Suprapubic skin (tissue), 4 donors: ENCODE results near the gene RAD23A. TPM values are rescaled to one million over a fixed set of nuclear protein-coding genes. Genes with fewer than 3 reads are reported as not detected.

ENCODE experiments used
- DNase-seq, 2 donors: peaks; one replicate each; pipeline ENCODE4 v3.0.0-alpha.2; 2019; ENCODE audit warnings: low spot score in 2 of 2
- H3K27ac ChIP-seq: fragments of 200-600 bp; sonication (generic); one replicate; pipeline ENCODE4 v1.5.1; 2019
- H3K27me3 ChIP-seq: fragments of 200-600 bp; sonication (generic); one replicate; pipeline ENCODE4 v1.5.1; 2019
- H3K36me3 ChIP-seq: fragments of 200-600 bp; sonication (generic); one replicate; pipeline ENCODE4 v1.5.1; 2019
- H3K4me1 ChIP-seq: fragments of 200-600 bp; sonication (generic); one replicate; pipeline ENCODE4 v1.5.1; 2019
- H3K4me3 ChIP-seq: fragments of 200-600 bp; sonication (generic); one replicate; pipeline ENCODE4 v1.5.1; 2019; ENCODE audit warnings: mild to moderate bottlenecking
- H3K9me3 ChIP-seq: fragments of 200-600 bp; sonication (generic); one replicate; pipeline ENCODE4 v1.5.1; 2019
- CTCF ChIP-seq, 2 donors: fragments of 200-600 bp in 1 of 2; fragments of 450-650 bp in 1 of 2; sonication (generic) in 1 of 2; IDR thresholded peaks; one replicate each; pipeline ENCODE4 v1.5.1; 2016 to 2019; ENCODE audit warnings: antibody characterized with exemption in 2 of 2, mild to moderate bottlenecking in 1 of 2, moderate library complexity in 1 of 2
- EP300 ChIP-seq: sonication (generic); formaldehyde crosslinking; IDR thresholded peaks from one replicate; pipeline ENCODE4 v1.6.1; 2017; ENCODE audit warnings: antibody characterized with exemption
- POLR2A ChIP-seq, 2 donors: fragments of 450-650 bp; IDR thresholded peaks; one replicate each; pipeline ENCODE4 v1.6.1; 2017; ENCODE audit warnings: antibody characterized with exemption in 2 of 2, mild to moderate bottlenecking in 2 of 2, moderate library complexity in 2 of 2
- POLR2AphosphoS5 ChIP-seq, 3 donors: sonication (generic); formaldehyde crosslinking; IDR thresholded peaks; one replicate each; pipeline ENCODE4 v1.6.1; 2017; ENCODE audit warnings: antibody characterized with exemption in 3 of 3
- WGBS: methylation state at CpG from one replicate; pipeline ENCODE4 v1.1.5; 2018; 5-methylcytosine and 5-hydroxymethylcytosine counted together
- total RNA-seq, 4 donors: library from RNA; depleted of rRNA; stranded (reverse); fragments of >200 nt; gene quantifications; one replicate each; pipeline ENCODE4 v1.1.0, GENCODE V29; 2016

Gene RAD23A
- total RNA-seq, 4 donors from 2014 or later = 95.4 to 120 (median 109) TPM

DNA sequence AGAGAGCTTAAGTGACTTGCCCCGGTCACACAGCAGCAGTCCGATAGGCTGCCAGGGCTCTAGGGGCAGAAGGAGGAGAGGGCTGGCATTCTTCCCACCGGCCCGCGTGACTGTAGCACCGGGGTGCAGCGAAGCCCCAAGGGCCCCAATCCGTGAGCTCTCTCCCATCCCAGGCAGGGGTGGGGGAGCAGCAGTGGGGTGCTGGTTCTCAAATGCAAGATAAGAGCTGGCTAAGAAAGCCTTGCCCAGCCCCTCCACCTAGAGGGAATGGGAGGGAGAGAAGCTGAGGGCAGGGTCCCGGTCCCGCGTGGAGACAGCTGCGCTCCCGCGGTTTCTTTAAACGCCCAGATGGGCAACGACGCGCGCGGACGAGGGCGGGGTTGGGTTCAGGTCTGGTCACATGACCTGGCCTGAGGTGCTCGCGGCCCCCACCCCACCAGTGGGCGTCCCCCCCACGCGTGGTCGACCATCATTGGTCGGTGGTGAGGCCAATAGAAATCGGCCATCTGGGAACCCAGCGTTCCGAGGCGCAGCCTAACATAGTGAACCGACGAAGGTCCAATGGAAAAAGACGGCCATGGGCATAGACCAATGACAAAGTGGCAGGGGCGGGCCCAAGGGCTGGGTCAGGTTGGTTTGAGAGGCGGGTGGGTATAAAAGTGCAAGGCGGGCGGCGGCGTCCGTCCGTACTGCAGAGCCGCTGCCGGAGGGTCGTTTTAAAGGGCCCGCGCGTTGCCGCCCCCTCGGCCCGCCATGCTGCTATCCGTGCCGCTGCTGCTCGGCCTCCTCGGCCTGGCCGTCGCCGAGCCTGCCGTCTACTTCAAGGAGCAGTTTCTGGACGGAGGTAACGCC, 7.5 kb upstream of the RAD23A start, which contains the start of gene CALR:
TSS of gene CALR (plus strand) at position 683 of the 852 bp plus-strand sequence. CDS start at position 754, 71 bp downstream.
- DNase-seq = peak; percentile 100
- Histone ChIP-seq H3K36me3 (peaks cover 33% of the 10 kb centered on the region), H3K27me3 (no peaks in the 10 kb centered on the region), H3K4me3 (peak within 1 kb of the TSS; percentile 99), H3K4me1 (peaks cover 50% of the 10 kb centered on the region), H3K27ac (peak within 1 kb of the TSS; percentile 91), H3K9me3 (no peaks in the 10 kb centered on the region)
- 1% methylated on average over 48 of the region's 63 CpGs for WGBS
- TF ChIP-seq POLR2AphosphoS5 (IDR thresholded peaks at IDR 0.05) (peak; percentile 55 to 97 (median 90)), POLR2A (IDR thresholded peaks at IDR 0.05) (peak; percentile 97 to 98), CTCF (IDR thresholded peaks at IDR 0.05) (no peak), EP300 (no peak)

DNA sequence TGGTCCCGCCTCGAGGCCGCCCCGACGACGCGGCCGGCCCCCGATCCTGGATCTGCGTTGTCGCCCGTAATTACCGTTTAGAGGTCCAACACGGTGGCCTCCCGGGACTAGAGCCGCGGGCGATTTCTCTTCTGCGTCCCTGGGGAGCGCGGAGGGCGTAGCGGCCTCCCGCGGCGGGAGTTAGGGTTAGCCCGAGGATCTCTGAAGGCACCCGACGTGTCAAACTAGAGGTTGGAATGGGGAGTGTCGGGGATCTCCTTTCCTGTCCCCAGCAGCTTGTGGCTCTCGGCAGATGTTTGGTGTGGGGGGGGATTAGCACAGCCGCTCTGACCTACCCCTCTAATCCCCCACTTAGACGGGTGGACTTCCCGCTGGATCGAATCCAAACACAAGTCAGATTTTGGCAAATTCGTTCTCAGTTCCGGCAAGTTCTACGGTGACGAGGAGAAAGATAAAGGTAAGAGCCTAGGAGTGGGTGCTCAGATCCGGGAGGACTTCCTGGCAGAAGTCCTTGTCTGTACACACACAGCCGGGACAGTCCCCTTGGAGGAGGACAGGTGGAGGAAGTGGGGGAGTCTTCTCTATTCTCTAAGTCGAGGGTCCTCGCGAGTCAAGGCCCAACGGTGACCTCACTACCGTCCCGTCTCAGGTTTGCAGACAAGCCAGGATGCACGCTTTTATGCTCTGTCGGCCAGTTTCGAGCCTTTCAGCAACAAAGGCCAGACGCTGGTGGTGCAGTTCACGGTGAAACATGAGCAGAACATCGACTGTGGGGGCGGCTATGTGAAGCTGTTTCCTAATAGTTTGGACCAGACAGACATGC, 6.7 kb upstream of the RAD23A start:
- Histone ChIP-seq H3K4me3 (peak overlapping the region; percentile 99), H3K27me3 (no peaks in the 10 kb centered on the region), H3K9me3 (no peaks in the 10 kb centered on the region), H3K4me1 (peaks cover 51% of the 10 kb centered on the region), H3K27ac (peak overlapping the region; percentile 91), H3K36me3 (peaks cover 42% of the 10 kb centered on the region)
- no peak for DNase-seq
- WGBS = 1% methylated on average over 49 of the region's 54 CpGs
- TF ChIP-seq CTCF (IDR thresholded peaks at IDR 0.05) (peak in 1 of 2 donors; percentile 20), POLR2A (IDR thresholded peaks at IDR 0.05) (no peak)

GRCh38 chr19:12939975-12940423, 5.7 kb upstream of the RAD23A start:
- DNase-seq = no peak
- H3K27me3 ChIP-seq = no peaks in the 10 kb centered on the region
- no peak for TF ChIP-seq EP300
- TF ChIP-seq POLR2AphosphoS5 (IDR thresholded peaks at IDR 0.05) = no peak
- TF ChIP-seq CTCF (IDR thresholded peaks at IDR 0.05) = no peak
- TF ChIP-seq POLR2A (IDR thresholded peaks at IDR 0.05) = no peak
- peaks cover 50% of the 10 kb centered on the region for H3K4me1 ChIP-seq
- H3K36me3 ChIP-seq = peaks cover 50% of the 10 kb centered on the region
- no peaks in the 10 kb centered on the region for H3K9me3 ChIP-seq
- peak overlapping the region; percentile 99 for H3K4me3 ChIP-seq
- WGBS = 60% methylated on average over 9 of the region's 10 CpGs
- no peak overlapping the region for H3K27ac ChIP-seq

GRCh38 chr19:12940897-12941296, 4.8 kb upstream of the RAD23A start:
- Histone ChIP-seq H3K9me3 (no peaks in the 10 kb centered on the region), H3K27ac (no peak overlapping the region), H3K4me3 (peak overlapping the region; percentile 99), H3K4me1 (peaks cover 53% of the 10 kb centered on the region), H3K27me3 (no peaks in the 10 kb centered on the region), H3K36me3 (peaks cover 50% of the 10 kb centered on the region)
- DNase-seq = no peak
- 77% methylated on average over 2 of the region's 2 CpGs for WGBS
- TF ChIP-seq EP300 (no peak), POLR2A (IDR thresholded peaks at IDR 0.05) (no peak), CTCF (IDR thresholded peaks at IDR 0.05) (no peak), POLR2AphosphoS5 (IDR thresholded peaks at IDR 0.05) (no peak)
